GM21528 (cell line): ENCODE measurements around the gene ZNF678.

Experiments used
- ATAC-seq: cut with Tn5 transposase; IDR thresholded peaks from one replicate; pipeline ENCODE4 v1.9.1; 2021; ENCODE audit warnings: mild to moderate bottlenecking, moderate library complexity; ENCODE audit not compliant: unreplicated experiment, low FRiP score

ZNF678 gene

DNA sequence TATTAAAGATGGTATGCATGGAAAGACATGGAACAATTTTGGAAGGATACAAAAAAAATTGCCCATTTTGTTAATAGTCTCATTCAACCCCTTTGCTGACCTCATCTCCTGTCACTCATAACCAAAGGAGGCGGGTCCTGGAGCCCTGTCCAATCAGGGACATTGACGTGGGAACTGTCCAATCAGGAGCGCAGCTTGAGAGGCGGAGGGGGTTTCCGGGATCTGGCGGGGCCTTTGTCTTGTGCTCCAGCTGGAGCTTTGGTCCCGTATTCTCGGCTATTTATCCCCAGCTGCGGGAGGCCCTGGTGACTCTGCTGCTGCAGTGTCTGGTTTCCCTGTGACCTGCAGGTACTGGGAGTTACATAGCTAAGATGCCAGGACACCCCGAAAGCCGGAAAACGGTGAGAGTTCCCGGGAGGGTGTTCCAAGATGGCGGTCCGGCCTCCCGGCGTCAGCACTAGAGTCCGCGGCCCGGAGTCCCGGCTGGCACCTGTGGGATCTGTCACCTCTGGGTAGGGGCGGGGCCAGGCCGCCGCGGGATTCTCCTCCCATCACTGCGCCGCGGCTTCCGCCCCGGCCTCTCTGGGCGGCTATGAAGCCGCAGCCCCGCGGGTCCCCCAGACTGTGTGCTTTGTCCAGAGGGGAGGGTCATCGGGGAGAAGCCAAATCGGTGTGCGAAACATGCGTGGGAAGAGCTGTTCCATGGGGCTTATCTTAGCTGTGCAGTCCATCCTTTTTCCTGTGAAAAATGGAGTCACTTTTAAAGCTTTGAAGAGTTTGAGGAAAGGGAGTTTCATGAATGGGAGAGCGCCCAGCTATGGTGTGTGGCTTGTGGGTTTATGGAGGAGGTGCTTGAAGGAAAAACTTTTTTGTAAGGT is at the start of gene ZNF678:
ZNF678 (plus strand) TSS at position 233 of the 878 bp plus-strand sequence. CDS start 87,436 bp downstream, outside the sequence.
- peak; percentile 98 for ATAC-seq

DNA sequence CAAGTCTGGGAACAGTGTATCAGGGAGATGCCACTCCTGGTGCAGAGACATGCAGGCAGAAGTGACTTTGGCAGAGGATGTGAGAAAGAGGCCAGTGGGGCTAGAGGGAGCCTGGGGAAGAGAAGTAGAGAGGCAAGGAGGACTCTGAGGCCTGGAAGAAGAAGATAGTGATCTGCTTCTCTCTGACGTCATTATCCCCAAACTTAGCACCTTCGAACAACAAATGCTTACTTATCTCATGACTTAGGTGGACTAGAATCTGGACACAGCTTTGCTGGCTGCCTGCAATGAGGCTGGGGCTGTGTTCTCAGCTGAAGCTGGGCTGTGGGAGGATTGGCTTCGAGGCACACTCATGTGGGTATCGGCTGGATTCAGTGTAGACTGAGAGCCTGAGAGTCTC is 44.5 kb upstream of the ZNF678 start:
- ATAC-seq = no peak

GRCh38 chr1:227521782-227522181 is 41.6 kb upstream of the ZNF678 start:
- ATAC-seq = no peak

DNA sequence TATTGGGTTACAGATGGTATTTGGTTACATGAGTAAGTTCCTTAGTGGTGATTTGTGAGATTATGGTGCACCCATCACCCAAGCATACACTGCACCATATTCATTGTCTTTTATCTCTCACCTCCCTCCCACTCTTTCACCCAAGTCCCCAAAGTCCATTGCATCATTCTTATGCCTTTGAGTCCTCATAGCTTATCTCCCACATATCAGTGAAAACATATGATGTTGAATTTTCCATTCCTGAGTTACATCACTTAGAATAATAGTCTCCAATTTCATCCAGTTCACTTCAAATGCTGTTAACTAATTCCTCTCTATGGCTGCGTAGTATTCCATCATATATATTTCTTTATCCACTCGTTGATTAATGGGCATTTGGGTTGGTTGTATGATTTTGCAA is 36.8 kb upstream of the ZNF678 start:
- no peak for ATAC-seq

DNA sequence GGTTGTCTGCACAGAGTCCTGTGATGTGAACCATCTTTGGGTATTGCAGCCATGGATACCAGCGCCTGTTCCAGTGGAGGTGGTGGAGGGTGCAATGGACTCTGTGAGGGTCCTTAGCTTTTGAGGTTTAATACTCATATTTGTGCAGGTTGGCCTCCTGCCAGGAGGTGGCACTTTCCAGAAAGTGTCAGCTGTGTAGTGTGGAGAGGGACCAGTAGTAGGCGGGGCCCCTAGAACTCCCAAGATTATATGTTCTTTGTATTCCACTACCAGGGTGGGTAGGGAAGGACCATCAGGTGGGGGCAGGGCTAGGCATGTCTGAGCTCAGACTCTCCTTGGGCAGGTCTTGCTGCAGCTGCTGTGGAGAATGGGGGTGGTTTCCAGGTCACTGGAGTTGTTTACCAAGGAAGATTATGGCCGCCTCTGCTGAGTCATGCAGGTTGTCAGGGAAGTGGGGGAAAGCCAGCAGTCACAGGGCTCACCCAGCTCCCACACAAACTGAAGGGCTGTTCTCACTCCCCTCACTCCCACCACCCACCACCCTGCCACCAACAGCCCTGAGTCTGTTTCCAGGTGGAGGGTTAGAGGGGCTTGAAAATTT is 31.2 kb upstream of the ZNF678 start:
- ATAC-seq = no peak

- ATAC-seq = no peak
Observed at GRCh38 chr1:227540170-227541098, 22.9 kb upstream of the ZNF678 start.

GRCh38 chr1:227541129-227541528 is 22.2 kb upstream of the ZNF678 start:
- no peak for ATAC-seq

DNA sequence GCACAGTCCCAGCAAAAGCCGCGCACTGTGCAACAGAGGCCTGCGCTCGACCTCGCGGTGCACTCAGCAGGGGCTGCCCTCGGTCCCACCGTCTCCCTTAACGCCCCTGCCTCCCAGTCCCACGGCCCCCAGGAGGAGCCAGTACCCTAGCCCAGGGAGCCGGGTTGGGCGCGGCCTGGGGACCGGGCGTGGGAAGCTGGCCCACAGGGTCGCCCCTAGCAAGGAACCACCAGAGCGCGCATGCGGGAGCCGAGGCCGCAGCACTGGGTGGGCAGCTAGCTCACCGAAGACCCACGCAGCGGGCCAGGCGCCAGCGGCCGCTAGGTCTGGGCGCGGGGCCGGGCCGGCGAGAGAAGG is 21.6 kb upstream of the ZNF678 start:
- peak; percentile 3 for ATAC-seq

DNA sequence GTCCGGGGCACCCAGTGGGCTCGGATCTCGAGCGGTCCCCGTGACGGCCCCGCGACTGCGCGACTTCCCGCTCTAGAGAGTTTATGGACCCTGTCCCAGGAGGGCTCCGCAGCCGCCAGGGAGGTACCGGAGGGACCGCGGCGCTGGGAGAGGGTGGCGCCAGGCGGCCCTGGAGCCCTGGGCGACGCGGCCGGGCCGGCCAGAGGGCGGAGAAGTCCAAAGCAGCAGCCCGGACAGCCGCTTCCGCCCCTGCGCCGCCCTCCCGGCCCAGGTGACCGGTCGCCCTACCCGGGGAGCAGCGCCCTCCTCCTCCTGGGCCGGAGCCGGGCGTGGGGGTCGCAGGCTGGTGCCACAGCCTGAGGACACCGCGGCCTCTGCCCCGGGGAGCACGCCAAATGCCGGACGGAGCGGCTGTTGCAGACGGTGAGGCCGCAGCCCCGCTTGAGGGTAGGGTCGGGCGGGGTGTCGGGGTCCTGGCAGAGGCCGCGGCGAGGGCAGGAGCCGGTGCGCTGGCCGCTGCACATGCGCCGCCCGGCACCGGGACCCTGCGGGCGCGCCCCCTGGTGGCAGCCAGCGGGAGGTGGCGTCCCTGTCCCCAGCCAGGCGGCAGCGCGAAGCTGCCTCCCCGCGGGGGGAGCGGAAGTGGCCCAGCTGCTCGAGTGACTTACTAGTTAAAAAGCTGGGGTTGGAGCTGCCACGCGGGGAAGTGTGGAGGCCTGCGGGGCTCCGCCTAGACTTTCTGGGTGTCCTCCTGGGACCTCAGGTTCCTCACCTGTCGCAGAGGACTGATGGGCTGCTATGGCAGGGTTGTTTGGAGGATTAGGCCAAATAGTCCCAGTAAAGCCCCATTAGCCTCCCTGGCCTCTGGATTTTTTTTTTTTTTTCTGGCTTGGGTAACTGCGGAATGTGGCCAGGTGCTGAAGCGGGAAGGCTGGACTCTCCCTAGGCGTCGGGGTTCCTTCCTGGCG is 20.9 kb upstream of the ZNF678 start:
- ATAC-seq = peak; percentile 97

DNA sequence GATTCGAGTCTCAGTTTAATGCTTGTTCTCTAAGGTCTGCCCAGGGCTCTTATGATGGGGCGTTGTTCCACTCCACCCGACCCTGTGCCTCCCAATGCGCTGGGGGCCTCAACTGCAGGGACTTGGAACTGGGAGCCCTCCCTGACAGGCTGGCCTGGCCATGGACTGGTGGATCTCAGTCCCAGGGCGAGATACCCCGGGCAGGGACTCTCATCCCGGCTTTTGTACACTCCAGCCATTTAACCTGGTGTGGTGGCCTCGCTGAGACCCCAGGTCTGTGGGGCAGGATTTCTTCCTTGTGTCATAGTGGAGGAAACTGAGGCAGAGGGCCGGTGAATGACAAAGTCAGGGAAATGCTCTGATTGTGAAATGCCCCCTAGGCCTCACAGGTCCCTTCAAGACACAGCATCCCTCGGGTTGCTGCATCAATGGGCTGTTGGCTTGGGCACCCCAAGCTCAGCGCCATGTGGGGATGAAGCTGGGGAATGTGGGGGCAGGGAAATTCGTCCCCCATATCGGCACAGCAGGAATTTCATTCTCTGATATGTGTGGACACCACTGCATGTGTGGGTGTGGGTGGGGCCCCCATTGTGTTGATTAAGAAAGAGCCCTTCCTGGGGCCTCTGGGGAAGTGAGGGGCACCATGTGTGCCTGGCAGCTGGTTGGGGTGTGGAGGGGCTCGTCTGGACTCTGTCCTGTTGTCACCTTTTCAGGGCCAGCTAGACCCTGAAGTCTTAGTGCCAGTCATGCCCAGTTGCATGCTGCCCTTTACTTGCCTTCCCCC is 19.9 kb upstream of the ZNF678 start:
- ATAC-seq = no peak

- ATAC-seq = no peak
Observed at GRCh38 chr1:227544067-227545050, 19.0 kb upstream of the ZNF678 start.

GRCh38 chr1:227545361-227545760 is 18.0 kb upstream of the ZNF678 start:
- ATAC-seq = no peak

DNA sequence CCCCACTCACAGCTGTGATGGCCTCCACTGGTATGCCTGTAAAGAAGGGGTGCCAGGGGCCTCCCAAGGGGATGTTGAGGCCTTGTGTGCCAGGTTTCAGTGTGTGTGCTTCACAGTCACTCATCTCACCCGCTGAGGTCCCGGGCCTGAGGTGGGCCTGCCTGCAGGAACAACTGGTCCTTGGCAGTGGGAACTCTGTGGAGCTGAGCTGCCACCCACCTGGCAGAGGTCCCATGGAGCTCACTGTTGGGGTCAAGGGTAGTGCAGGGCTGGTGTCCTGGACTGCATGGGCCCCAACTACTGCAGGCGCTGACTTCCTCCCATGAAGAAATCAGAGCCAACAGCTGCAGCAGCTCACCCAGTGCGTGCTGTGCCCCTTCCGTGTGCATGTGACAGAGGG is 17.3 kb upstream of the ZNF678 start:
- ATAC-seq = no peak

DNA sequence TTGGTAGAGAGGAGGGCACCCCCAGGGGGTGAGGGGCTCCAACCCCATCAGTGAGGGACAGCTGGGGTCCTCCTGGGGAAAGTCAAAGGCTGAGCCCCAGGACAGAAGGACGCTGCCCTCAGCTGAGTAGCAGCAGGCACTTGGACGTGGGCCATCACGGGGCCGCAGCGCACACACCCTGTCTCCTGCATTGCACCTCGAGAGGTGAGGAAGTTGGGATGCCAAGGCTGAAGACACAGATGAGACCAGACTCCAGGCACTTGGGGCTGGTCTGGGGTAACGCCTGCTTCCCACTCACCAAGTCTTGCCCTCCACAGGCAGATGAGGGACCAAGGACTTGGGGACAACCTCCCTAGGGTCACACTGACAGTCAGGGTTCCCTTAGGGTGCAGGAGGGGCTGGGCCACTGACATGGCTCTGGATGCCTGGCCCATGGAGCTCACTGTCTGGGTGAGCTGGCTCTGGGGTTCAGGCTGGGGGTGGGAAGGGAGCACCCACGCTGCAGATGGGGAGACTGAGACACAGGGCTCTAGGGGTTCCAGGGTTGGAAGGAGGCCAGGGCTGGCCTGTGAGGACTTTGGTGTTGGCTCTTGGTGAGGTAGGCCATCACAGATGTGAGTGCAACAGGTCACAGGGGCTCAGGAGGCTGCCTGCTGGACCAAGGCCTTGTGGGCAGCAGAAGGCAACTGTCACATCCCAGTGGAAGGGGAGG is 16.6 kb upstream of the ZNF678 start:
- ATAC-seq = no peak

DNA sequence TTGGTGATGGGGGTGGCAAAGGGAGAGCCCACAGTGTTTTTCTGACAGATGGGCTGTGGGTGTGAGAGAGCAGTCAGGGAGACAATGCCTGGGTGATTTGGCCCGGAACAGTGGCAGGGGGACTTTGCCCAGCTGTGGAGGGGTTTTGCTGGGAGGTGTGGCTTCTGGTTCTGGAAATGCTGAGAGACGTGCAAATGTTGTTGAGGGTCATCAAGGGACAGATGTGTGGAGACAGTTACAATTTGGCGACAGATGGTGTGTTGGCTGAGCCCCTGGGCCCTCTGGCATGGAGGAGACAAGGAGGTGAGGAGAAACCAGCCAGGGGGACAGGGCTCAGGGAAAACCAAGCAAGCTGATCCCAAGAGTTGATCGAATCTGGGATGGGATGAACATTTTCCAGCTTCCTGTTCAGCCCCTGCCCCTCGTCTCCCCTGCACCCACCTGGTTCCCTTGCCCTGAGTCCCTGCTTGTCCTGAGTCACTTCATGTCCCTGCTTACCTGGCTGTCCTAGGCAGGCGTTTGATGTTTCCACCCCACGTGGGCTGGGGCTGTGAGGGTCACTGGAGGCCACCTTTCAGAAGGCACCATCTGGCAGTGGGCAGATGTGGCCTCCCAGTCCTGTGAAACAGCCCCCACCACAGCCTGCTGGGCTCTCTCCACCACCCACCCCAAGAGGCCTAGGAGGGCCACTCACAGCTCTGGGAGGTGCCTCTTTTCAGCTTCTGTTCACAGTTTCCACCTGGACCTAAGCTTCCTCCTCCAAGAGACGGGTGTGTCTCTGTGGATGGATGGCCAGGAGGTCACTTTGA is 15.8 kb upstream of the ZNF678 start:
- ATAC-seq = no peak

DNA sequence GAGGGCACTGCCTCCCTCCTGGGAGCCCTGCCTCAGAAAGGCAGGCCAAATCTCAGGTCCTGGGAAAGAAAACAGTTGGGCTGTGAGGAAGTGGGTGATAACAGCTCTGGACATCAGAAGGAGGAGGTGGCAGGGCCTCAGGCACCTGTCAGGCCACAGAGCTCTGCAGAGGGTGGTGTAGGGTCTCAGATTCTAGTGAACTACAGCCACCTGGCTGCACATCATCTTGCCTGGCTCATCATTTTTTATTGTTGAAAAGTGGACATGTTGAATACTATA is 15.3 kb upstream of the ZNF678 start:
- ATAC-seq = no peak

DNA sequence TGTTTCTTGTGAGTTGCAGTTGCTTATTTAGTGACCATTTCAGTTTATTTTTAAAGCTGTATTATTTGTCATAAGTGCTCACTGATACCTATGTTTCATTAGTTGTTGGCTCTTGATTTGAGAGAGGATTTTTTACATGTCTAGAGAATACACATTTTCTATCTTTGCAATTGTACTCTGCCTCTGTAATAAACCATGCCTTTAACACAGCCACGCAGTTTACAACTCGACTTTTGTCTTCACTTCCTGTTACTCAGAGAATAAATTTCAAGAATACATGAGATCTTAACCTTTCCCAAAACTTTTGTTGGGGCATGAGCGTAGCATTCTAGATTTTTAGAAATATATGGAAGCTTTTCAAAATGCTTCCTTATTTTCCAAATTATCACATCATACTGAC is 14.9 kb upstream of the ZNF678 start:
- no peak for ATAC-seq
